ENCODE data around the gene RNU1-3. TPM values are rescaled to one million over a fixed set of nuclear protein-coding genes. Genes with fewer than 3 reads are reported as not detected.
"Not testable (repeated sequence)": the region's sequence is repeated elsewhere in the genome, so short reads cannot be mapped to it uniquely, and the experiment has no call there.

Gene RNU1-3
- total RNA-seq, 1 donor from 2014 or later = 5,258 TPM

DNA sequence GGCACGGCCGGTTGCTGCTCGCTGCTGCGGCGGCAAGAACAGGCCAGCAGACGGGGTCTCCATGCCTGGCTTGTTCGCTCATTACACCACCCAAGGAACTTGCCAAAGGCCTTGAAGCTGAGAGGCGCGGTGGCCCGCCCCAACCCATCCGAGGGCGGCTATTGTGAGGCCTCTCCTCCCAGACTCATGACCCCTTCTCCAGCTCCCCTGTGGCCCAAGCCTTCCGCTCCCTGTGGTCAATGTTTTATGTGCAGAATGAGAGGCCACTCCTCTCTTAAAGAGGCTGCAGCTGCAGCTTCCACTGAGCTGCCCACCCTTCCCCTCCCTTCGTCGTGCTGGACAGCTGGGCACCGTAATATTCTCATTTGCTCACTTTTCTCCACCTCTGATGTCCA is 27.6 kb upstream of the RNU1-3 start:
- not testable (repeated sequence) for DNase-seq (ENCODE audit: low read depth in 2 of 2)

DNA sequence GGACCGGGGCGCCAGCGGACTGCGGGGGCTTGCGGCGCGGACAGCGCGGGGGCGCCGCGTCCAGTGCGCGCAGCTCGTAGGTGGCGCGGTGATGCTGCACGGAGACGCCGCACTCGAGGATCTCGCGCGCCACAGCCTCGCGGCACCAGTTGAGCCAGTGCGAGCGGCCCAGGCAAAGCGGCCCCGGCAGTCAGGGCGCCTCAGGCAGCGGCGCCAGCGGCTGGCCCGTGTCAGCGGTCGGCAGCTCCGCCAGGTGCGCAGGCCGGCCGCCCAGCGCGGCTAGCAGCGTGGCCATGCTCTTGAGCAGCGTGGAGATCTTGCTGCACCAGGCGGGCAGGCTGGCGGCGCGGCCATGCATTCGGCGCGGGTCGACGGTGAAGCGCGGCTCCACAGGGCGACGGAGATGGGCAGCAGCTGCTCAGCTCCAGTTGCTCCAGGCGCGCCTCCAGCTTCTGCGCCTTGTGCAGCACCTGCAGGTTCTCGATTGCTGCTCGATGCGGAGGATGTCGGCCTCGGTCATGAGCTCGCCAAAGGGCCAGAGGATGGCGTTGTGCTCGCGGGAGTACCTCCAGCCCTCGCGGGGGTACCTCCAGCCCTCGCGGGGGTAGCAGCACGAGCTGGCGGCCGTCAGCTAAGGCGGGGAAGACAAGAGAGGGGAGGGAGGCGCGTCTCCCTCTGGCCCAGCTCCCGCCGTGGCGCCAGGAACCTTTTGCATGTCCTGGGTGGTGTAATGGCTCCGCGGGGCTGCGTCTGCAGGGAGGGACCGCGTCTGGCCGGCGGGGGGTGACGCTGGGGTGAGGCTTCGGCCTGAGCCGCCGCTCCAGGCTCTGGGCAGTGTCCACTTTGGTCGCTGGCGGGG is 26.9 kb upstream of the RNU1-3 start:
- DNase-seq (ENCODE audit: low read depth in 2 of 2) = not testable (repeated sequence)

GRCh38 chr1:16692717-16693448 is 26.1 kb upstream of the RNU1-3 start:
- DNase-seq (ENCODE audit: low read depth in 2 of 2) = not testable (repeated sequence)

GRCh38 chr1:16692283-16692682 is 25.5 kb upstream of the RNU1-3 start:
- DNase-seq (ENCODE audit: low read depth in 2 of 2) = not testable (repeated sequence)

GRCh38 chr1:16690971-16691682 is 24.4 kb upstream of the RNU1-3 start:
- DNase-seq (ENCODE audit: low read depth in 2 of 2) = not testable (repeated sequence)

- DNase-seq (ENCODE audit: low read depth in 2 of 2) = not testable (repeated sequence)
These were observed 20.5 kb upstream of the RNU1-3 start for GRCh38 chr1:16687132-16687800.

DNA sequence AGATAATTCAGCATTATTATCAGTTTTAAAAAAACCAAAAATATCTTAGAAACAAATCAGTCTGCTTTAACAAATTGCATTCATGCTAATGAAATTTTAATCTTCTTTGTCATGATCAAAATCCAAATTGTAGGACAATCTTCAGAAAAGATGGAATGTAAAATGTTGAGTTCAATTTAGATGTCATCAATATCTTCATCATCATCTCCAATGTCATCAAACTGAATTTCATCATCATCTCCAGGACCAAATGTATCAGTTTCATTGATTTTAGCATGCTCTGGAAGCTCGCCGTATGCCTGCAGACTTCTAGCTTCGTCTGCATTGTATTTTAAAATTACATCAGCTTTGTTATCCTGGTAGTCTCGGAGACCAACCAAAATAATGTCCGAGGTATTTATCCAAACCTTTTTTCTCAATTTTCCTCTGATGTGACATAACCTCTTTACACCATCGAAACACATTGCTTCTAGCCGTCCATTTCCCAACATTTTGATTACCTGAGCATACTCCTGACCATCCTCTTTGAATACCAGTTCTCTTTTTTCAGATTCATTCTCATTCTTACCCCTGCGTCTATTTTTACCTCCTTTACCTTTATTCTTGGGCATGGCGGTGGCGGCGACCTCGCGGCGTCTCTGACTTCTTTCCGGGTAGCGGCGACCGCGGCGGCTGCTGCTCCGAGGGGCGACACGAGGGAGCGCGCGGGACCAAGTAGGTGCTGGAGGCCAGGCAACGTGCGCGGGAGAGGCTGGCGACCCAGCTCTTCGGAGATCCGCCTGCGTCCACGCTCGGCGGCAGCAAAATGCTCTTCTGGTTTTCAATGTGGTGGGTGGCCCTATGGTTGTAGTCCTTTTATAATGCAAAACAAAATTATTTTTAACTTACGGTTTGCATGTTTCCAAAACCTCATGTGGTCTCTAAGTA is 19.0 kb upstream of the RNU1-3 start:
- not testable (repeated sequence) for DNase-seq (ENCODE audit: low read depth in 2 of 2)

DNA sequence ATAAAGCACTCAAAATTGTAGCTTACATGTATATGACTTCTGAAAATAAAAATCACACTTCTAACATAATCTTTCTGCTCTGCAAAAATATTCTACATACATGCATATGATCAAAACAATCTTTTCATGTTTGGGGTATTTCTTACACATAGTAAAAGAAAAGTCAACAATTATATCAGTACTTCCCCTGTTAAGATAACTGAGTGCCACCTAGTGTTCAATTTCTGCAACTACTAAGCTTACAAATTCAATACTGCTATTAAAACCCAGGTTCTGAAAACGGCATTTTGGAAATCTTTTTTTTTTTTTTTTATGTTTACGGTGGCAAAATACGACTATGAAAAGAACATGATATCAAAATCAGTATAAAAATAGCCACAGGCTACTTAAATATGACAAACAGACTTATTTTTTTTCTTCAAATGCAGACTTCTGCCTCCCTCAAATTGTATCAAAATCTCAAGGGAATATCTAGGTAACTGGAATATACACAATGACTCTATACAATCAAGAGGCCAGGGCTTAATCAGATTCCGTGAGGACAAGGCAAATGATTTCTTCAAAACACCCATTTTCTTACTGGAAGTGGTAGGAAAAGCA is 18.1 kb upstream of the RNU1-3 start:
- DNase-seq (ENCODE audit: low read depth in 2 of 2) = not testable (repeated sequence)

- not testable (repeated sequence) for DNase-seq (ENCODE audit: low read depth in 2 of 2)
These were observed 17.4 kb upstream of the RNU1-3 start for GRCh38 chr1:16684152-16684551.

DNA sequence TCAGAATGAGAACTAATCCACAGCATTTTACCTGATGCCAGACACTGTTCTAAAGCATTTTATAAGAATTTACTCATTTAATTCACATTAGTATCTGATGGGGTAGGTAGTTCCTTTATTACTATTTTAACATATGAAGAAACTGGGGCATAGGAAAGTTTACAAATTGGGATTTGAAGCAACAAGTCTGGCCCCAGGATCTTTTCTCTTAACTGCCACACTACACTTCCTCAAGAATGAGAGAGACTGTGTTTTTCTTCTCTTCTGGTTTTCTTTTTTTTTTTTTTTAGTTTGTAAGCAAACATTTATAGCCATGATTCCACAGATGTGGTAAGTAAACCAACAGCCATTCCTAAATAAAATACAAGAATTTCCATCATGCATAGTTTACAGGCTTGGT is 16.1 kb upstream of the RNU1-3 start:
- DNase-seq (ENCODE audit: low read depth in 2 of 2) = not testable (repeated sequence)

GRCh38 chr1:16680366-16680765 is 13.6 kb upstream of the RNU1-3 start:
- not testable (repeated sequence) for DNase-seq (ENCODE audit: low read depth in 2 of 2)

DNA sequence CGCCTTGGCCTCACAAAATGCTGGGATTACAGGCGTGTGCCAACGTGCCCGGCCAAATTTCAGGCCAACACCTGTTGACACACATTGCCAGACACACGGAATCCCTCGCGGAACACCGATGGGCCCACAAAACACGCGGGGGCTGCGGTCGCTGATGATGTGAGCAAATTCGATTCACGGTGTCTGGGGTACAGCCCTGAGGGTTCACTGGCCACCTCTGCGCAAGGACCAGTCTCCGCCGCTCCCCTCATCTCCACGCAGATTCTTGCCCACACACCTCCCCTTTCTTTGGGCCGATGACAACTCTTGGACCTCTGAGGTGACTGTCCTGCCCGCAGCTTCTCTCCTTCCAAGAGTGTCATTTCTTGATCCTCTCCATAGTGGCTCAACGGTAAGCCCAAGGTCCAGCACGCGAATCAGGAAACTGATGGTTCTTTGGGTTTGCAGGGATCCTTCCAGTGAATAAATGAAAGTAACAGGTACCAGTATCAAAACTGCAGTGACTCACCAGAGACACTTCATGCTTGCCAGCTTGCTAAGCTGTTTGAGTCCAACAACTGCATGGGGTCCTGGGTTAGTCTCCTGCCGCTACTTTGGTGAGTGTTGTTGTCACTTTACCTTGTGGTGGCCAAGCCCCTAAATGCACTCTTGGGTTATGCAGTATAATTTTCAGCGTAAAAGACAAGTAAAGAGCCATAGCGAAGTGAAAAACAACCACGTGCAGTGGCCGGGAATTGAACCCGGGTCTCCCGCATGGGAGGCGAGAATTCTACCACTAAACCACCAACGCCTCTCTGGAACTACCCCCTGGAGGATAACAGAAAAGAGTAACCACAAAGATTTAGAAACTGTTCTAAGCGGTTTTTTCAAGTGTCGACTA is 11.0 kb upstream of the RNU1-3 start:
- DNase-seq (ENCODE audit: low read depth in 2 of 2) = peak; percentile 29 to 52

GRCh38 chr1:16676661-16677523 is 10.1 kb upstream of the RNU1-3 start:
- DNase-seq (ENCODE audit: low read depth in 2 of 2) = not testable (repeated sequence)

DNA sequence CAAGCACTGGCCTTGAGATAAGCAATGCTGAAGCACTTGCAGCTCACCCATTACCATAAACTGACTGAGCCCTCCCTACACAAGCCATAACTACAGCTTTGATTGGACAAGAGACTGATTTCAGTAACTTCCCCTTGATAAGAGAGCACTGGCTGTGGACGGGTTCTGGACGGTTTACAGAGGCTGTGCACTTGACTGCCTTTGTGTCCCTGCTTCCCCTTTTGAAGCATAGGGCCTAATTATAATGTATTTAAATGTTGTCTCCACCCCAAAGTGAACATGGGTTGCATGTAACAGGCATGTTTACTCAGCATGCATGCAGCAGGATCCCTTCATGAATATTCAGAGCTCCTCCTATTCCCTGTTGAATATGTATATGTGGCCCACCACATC is 8.4 kb upstream of the RNU1-3 start:
- not testable (repeated sequence) for DNase-seq (ENCODE audit: low read depth in 2 of 2)

- not testable (repeated sequence) for DNase-seq (ENCODE audit: low read depth in 2 of 2)
These were observed 7.2 kb upstream of the RNU1-3 start for GRCh38 chr1:16673976-16674375.

GRCh38 chr1:16665836-16666235 is 912 bp downstream of the RNU1-3 start:
- DNase-seq (ENCODE audit: low read depth in 2 of 2) = not testable (repeated sequence)

DNA sequence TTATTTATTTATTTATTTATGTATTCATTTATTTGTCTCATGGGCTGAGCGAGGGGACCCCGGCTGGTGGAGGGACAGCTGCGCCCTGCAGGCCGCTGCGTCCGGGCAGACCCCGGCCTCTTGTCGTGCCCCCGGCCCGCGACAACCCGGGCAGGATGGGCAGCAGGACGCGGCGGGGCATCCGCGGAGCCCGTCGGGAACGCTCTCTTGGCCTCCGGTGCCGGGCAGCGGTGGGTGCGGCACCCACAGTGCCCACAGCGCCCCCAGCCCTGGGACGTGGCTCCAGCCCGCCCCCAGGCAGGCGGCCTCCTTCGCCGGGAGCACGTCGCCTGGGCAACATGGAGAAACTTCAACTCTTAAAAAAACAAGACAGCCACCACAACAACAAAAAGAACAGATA is 8.5 kb downstream of the RNU1-3 start:
- not testable (repeated sequence) for DNase-seq (ENCODE audit: low read depth in 2 of 2)

Measured in lung microvascular endothelial cell (primary cell).